ENCODE data around the gene MIDN.
"Not testable (repeated sequence)": the region's sequence is repeated elsewhere in the genome, so short reads cannot be mapped to it uniquely, and the experiment has no call there.

The MIDN gene

DNA sequence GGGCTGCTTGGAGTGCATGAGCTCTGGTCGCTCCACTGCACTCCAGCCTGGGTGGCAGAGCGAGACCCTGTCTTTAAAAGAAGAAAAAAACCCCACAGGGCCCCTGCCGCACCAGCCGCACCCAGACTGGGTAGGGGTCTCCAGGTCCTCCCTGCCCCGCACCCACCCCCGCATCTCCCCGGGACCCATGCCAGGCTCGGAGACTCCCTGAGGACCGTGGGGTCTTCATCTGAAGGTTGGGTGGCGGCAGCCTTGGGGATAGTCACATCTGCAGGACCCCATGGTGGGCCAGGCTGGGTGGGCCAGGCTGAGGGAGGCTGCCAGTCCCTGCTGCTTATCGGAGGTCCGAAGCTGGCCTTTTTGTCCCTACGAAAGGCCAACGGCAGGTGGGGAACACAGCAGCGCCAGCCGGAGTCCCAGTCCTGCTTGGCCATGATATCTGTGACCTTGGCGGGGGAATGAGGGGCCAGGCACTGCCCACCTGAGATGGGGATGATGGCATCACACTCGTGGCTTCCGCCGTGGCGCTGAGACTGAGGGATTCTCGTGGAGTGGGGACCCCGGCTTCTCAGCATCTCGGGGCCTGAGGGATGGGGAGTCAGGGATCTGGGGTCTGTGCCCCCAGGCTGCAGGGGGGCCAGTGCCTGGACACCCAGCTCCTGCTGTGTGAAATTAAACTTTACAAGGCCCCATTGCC, 48.3 kb downstream of the MIDN start:
- no peak for DNase-seq

DNA sequence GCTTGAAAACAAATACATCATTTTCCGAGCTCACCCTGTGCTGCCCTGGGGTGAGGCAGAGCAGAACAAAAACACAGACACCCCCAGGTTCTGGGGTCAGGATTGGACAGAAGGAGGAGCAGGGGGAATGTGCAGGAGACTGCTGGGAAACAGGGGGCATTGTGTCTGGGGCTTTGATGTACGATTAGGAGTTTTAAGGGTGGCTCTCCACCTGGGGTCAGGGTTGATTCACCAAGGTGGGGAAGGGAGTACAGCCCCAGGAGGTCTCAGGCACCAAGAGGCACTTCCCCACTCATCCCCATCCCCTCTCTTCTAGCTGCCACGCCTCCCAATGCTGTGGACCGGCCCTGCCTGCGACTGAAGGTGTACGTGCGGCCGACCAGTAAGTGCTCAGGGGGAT, 49.9 kb downstream of the MIDN start:
- DNase-seq = no peak

DNA sequence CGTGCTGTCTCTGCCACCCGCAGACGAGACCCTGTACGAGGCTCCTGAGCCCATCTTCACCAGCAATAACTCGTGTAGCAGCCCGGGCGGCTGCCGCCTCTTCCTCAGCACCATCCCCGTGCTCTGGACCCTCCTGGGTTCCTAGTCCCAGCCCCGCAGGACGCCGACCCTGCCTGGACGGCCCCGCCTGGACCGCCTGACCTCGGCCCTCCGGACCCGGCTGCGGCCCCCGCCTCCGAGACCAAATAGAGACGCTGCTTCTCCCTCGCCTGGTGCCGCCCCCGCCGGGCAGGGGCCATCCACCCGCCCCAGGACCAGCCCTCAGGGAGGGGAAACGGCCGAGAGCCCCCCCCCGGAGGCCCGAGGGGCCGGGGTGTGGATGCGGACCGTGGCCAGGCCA, 51.4 kb downstream of the MIDN start:
- DNase-seq = no peak

DNA sequence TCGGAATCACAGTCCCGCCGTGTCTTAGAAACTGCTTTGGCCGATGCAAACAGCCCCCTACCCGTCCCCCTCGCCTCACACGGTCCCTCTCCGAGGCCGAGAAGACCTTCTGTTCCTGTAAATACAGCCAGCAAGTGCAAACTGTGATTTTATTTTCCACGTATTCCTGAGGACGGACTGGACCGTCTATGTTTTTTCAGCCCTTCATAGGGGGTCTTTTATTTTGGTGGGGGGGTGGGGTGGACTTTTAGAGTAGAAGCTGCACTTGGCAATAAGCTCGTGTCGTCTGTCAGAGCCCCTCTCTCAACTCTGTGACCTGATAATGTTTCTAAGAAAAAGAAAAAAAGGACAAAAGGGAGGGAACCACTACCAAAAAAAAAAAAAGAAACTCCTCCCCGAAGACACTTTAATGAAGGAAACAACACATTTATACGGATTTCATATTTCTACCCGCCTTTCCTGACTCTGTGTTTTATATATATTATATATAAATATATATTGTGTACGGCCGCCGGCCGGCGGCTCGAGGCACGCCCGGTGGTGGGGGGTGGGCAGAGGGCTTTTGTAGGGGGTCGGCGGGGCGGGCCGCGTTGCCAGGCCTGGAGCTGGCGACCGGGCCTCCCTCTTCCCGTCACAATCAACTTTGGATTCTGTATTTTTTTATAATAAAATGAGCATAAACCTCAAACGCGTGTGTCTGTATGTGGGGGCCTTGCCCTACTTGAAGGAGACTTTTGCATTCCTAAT, 52.5 kb downstream of the MIDN start:
- DNase-seq = no peak

DNA sequence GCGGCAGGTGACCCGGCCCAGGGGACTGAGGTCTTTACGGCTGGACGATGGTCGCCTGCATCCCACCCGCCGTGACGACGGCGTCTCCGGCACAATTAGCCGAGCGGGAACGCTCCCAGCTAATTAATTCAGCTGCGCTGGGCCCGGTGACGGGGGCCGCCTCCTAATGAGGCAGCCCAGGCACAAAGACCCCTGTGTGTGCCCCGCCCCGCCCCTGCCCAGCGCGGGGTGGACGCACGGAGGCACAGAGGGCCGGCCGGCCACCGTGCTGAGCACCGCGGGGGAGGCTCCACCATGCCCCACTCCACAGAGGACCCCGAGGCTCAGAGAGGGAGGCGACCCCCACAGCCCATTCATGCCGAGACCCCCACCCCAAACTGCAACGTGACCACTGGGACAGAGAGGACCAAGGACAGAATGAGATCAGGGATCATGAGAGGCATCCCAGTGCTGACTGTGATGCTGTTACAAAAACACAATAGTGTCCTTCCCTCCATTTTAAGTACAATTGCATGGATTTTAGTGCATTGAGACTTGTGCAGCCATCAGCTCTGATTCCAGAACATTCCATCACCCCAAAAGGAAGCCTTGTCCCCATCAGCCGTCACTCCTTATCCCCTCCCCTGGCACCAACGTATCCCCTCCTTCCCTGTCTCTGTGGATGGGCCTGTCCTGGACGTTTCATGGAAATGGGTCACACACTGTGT, 54.3 kb downstream of the MIDN start:
- no peak for DNase-seq

DNA sequence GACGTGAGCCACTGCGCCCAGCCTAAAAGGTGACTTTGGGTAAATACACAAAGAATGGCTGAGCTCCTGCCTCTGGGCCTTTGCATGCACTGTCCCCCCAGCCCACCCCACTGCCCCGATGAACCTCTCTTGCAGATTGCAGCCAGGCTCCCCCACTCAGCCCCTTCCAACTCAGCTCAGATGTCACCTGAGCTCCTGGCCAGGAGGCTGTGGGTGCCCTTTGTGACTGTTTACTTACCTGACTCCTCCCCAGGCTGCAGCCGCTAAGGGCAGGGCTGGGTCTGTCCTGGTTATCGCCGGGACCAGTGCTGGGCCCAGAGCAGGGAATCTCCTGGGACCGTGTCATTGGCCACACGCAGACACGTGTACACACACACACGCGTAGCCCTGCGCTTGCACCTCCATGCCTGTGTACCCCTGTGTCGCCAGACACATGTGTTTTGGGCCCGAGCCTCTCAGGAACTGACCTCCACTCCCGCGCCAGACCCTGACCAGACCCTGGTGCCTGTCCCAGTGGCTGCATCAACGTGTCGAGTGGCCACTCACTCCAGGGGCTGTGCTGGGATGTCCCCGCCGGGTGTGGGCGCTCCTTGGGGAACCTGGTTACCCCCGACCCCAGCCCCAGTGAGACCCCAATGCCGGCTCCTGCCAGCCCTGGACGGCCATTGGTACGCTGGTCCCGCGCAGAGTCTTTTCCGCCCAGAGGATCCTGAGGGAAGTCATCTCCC, 56.0 kb downstream of the MIDN start:
- no peak for DNase-seq

DNA sequence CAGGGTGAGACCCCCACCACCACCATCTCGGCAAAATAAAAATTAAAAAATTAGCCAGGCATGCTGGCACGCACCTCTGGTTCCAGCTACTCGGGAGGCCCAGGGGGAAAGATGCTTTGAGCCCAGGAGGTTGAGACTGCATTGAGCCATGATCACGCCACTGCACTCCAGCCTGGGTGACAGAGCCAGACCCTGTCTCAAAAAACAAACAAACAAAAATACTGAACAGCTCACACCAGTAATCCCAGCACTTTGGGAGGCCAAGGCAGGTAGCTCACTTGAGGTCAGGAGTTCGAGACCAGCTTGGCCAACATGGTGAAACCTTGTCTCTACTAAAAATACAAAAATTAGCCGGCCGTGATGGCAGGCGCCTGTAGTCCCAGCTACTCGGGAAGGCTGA, 57.0 kb downstream of the MIDN start:
- DNase-seq = not testable (repeated sequence)

DNA sequence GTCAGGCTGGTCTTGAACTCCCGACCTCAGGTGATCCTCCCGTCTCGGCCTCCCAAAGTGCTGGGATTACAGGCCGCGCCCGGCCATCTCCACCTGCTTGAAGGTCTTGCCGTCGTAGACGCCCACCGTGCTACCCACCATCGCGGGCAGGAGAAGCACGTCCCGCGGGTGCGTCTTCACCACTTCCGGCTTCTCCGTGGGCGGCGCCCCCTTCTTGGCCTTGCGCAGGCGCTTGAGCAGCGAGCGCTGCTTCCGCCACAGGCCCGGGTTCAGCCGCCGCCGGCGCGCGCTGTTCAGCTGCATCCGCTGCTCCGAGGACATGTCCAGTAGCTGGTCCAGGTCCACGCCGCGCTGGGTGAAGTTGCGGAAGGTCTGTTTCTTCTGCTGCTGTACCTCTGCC, 58.9 kb downstream of the MIDN start:
- DNase-seq = no peak

DNA sequence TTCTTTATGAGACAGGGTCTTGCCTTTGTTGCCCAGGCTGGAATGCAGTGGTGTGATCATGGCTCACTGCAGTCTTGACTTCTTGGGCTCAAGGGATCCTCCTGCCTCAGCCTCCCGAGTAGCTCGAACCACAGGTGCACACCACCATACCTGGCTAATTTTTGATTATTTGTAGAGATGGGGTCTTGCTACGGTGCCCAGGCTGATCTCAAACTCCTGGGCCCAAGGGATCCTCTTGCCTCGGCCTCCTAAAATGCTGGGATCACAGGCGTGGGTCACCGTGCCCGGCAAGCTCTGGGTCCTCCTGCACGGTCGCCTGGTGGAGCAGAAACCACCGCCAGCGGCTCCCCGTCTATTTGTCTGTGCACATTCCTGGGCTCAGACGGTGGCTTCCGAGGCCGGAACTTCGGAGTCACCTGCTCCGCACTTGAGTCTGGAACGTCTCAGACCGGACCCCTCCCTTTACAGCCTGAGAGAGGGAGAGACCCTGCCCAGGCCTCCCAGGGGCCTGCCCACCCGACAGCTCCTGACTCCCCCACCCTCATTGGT, 59.4 kb downstream of the MIDN start:
- no peak for DNase-seq

DNA sequence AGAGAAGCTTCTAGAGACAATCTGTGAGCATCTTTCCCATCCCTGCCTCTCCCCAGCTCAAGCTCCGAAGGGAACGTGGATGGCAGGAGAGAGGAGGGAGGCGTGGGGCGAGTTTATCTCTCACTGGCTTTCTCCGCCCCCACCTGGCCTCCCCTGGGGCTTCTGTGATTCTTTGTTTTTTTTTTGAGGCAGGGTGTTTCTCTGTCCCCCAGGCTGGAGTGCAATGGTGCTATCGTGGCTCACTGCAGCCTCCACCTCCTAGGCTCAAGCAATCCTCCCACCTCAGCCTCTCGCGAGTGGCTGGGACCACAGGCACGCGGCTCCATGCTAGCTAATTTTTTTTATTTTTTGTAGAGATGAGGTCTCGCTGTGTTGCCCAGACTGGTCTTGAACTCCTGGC, 60.3 kb downstream of the MIDN start:
- no peak for DNase-seq
